Stimulated activated CD8-positive, alpha-beta memory T cell treated with anti-CD3 and anti-CD28 coated beads, Interleukin-7, amount 100 ng/mL, for 1 hour (primary cell): Measurements from ENCODE around the gene ERAP2.
"Not testable (repeated sequence)": the region's sequence is repeated elsewhere in the genome, so short reads cannot be mapped to it uniquely, and the experiment has no call there.

Source experiments
- DNase-seq, 2 donors: peaks; one replicate each; pipeline ENCODE4 v3.0.0-alpha.2; 2020; ENCODE audit warnings: low read depth in 2 of 2

Gene ERAP2

DNA sequence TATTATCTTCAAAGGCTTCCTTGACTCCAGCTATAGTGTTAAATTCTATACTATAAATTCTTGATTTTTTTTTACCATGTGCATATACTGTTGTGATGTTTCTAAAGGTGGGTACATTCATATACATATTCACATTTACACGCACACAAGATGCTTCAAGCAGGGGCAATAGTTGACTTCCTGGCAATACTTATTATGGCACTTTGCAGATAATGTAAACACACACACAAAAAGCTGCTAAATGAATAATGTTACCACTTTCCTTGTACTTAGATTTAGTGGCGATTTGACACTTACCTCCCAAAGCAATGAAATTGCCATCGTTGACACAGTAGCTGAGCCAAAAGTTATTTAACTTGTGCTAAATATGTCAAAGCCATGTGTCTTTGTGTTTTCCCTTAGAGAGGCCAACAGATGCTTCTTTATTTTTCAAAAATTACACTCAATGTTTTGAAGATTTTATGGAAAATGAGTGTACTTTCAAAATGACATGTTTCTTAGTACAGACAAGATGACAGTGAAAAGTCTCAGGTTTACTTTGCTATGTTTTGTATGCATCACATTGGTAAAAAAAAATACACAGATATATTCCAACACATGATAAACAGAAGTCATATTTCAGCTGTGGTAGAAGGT is 12.2 kb upstream of the ERAP2 start:
- DNase-seq, result no peak

DNA sequence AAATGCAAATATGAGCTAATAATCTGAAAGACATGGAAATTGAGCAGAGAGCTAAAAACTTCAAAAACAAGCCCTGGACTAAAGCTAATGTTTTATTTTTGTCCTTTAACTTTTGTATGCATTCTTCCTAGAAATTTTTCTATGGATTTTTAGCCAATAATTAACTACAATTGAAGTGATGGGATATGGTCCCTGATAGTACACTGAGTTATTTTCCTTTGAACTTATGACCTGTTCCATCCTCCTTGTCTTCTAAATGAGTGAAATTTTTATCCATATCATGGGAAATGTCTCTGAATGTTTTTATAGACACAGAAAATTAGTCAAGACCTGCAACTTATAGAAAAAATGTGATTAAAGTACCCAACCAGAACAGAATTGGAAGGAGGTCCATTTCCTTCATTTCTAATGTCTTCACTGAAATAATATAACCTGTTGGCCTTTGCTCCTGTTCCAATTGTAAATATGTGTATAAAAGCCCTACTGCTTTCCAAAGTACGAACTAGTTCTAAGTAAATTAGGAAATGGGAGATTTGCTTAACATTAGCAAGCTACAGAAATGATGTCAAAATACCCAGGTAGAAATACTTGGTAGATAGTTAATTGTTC is 11.3 kb upstream of the ERAP2 start:
- no peak for DNase-seq

DNA sequence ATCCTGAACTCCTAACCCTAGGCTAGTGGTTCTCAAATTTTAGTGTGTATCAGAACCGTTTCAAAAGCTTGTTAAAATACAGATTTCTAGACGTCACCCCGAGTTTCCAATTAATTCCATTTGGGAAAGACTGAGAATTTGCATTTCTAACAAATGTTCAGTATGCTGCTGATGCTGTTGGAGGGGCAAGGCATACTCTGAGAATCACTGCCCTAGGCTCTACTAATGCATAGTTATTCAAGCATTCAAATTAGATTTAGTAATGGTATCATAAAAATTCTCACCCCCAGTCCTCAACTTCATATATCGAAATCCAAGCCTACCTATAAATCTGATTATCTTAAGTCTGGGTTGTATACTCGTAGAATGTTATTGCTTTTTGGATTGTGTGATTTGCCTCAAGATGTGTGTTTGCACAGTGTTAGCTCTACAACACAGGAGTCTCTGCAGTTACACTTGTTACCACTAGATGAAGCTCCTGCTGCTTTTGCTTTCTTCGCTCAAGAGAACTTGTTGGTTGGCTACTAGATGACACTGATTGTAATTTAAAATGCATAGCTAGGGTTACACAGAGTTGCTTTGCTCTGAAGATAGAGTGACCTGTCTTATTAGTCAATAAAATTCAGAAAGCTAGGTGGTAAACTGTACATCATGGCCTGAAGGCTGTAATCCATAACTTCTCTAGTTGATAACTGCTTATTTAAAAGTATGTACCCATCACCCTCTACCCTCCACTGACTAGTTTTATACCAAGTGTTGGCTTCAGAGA is 7.5 kb upstream of the ERAP2 start:
- DNase-seq, result no peak

DNA sequence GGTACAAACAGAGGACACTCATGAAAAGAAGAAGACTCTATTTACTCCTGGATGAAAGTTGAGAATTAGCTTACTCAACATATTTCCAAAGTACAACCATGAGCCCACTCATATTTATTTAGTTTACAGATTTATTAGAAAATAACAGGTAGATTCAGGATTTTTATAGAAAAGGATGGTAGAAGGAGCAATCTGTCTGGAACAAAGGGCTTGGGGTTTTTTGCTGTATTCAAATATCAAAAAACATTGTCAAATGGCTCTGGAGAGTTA is 7.0 kb upstream of the ERAP2 start:
- DNase-seq, result no peak

DNA sequence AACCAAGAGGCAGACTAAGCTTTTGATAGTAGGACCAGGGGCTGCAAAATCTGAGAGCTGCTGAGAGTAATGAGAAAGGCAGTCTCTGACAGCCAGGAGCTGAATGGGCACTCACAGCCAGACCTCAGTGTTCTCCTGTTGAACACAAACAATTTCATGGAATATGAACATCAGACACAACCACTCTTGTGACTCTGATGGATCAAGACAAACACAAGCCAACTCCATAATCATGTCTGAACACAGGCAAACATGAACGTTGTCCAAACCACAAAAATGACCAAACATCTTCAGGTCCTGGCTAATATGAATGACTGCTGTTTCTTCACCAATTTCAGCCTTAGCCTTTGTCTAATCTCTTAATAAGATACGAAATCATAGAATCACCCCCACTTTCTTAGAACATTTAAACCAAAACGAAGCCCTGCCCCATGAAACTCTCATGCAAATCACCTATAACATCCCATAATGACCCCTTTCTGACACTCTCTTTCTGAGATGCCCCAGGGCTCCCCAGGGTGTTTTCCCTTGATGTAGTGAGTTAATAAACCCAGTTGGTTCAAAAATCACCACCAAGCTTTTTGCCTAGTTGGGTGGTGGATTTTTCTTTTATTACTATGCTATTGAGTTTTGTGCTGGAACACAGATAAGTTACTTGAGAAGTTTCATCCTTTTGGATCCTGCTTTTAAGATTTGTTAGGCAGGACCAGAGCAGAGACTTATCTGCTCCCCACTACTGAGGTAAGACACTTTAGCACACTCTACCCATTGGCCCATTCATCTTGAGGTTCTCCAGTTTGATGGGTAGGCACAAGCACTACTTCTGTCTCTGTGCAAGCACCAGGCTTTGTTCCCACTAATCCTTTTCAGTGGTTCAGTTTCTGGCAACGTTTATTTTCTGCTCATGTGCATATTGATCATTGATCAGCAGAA is 5.9 kb upstream of the ERAP2 start:
- DNase-seq, result no peak

DNA sequence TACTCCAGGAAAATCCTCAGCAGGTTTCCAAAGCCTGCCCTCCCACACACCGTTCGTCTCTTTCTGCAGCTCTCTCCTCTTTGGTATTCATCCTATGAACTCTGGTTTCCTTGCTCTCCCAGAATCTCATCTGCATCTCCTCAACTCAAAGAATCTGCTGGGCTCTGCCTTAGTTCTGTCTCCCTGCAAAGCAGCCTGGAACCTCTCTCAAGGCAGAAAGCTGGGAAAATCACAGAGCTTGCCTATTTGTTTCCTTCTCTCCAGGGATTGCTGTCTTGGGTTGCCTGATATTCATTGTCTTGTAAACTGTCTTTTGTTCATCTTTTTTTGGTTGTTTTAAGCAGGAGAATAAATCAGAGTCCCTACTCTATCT is 5.3 kb upstream of the ERAP2 start:
- DNase-seq, result no peak

DNA sequence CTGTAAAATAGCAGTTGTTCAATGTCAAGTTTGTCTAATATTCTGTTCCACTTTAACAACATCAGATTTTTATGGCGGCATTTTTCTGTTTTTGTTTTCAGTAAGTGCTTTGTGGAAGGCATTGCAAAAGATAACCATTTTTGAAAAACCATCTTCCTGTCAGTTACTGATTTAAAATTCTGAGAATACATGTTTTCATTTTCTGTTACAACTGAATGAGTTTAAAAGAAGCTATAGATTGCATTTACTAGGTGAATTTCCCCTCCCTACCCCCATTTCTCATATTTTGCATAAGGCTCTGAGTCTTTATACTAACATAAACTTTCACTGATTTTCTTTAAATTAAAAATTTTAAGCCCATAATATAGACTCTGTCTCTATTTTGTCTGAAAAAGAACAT is 4.6 kb upstream of the ERAP2 start:
- no peak for DNase-seq

DNA sequence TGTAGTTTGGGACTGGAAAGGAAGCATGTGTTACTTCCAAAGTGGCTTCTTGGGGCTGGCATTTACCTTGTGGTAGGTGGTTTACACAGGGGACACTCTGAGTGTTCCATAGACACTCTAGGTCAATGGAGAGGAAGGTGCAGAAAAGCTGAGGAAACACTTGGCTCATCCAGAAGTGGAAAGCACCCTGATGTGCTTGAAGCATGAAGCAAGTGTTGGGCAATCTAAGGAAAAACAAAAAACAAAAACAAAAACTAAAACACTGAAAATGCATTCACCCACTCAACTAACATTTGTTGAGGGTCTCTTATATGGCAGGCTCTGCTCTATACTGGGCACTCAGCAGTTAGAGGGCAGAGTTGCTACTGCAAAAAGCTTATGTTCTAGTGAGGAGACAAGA is 2.9 kb upstream of the ERAP2 start:
- no peak for DNase-seq

DNA sequence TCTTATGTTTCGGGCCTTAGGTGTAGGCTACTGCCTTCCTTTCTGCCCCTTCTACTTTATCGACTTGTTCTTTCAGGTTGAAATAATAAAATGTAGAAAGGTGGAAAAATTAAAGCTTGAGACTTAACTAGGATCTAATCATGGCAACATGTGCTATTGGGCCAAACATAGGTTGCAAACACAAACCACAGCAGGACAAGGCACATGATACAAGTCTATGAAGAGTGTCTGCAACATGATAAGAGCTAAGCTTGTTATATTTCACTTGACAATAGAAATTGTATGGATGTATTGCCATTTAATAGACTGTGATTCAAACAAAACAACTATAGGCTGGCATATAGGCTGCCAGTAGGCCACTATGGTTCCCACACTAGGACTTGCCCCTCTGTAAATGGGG is 1.7 kb upstream of the ERAP2 start:
- DNase-seq, result no peak

DNA sequence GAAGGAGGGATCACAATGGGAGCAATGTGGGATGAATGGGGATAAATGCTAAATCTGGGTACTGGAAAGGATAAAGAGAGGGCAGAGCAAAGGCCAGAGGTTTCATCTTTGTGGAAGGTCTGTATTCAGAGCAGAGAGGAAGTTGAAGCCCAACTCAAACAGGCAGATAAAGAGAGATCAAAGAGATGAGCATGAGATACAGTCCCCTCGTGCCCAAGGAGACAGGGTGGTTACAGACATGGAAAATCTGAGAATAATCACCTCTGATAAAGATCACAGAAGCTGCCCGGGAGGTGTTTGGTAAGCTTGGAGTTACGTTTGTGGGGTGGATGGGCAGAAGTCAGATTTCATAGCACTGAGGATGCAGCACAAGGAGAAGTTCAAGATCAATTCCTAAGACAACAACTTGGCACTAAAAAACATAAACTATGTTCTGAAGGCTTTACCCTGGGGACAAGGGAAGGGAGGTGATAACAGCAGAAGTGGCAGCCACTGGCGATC is 459 bp upstream of the ERAP2 start:
- no peak for DNase-seq

DNA sequence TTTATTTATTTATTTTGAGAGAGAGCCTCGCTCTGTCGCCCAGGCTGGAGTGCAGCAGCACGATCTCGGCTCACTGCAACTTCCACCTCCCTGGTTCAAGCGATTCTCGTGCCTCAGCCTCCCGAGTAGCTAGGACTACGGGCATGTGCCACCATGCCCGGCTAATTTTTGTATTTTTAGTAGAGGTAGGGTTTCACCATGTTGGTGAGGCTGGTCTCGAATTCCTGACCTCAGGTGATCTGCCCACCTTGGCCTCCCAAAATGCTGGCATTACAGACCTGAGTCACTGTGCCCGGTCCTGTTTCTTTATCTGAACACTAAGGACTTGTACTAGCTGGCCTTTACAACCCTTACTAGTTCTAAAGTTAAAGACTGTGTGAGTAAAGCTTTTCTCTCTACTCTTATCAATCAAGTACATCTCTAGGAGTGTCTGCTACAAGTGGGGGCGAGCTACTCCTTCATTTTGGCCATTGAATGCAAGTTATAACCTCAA is 723 bp downstream of the ERAP2 start:
- DNase-seq, result not testable (repeated sequence)

DNA sequence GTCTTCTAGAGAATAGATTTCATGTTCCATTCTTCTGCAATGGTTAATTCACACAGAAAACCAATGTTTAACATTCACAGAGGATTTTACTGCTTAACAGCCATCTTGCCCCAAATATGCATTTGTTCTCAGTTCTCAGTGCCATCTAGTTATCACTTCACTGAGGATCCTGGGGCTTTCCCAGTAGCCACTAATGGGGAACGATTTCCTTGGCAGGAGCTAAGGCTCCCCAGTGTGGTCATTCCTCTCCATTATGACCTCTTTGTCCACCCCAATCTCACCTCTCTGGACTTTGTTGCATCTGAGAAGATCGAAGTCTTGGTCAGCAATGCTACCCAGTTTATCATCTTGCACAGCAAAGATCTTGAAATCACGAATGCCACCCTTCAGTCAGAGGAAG is 3.4 kb downstream of the ERAP2 start:
- no peak for DNase-seq

DNA sequence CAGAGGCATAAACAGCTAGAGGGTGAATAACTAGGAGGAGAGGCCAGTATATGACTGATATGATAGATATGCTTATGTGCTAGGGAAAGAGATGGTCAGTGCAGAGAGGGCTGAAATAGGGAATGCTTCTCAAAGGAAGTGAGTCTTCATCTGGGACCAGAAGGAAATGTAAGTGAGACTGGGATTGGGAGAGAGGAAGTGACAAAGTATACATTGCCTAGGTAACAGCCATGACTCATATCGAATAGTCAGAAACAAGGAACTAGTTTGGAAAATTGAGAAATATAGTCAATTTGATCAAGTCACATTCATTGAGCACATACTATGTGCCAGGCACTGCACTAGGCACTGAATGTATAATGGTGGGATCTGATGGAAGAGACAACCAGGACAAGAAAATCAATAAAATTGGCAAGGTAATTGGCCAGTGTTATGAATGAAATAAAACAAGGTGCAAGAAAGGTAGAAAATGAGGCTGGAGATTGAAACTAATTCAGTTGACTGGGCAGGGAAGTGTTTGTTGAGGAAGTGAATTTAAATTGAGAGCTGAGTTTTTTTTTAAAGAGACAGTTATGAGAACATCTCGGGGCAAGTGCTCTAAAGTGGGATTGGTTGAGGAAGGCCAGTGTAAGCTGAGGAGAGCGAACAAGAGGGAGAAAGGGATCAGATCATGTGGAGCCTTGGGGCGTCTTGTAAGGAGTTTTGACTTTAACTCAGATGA is 4.3 kb downstream of the ERAP2 start:
- no peak for DNase-seq

DNA sequence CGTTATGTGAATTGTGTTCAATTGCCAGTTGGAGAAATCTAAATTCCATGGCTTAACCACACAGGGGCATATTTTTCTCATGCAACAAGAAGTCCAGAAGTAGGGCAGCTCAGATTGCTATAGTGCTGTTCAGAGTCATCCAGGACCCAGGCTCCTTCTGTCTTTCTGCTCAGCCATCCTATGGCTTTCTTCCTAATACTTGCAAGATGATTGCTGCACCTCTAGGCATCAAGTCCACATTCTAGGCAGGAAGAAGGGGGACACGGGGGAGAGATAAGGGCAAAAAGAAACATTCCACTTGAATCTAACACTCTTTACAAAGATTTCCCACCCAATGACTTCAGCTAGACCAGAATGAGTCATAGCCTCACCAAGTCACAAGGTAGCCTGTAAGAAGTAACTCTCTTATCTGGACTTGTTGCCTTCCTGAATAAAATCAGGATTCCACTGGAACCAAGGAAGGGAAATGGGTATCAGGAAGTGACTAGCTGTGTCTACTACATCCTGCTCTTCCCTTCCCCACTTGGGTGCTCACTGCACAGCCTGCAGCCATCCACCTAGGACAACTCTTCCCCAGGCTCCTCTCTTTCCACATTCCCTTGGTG is 5.3 kb downstream of the ERAP2 start:
- no peak for DNase-seq

DNA sequence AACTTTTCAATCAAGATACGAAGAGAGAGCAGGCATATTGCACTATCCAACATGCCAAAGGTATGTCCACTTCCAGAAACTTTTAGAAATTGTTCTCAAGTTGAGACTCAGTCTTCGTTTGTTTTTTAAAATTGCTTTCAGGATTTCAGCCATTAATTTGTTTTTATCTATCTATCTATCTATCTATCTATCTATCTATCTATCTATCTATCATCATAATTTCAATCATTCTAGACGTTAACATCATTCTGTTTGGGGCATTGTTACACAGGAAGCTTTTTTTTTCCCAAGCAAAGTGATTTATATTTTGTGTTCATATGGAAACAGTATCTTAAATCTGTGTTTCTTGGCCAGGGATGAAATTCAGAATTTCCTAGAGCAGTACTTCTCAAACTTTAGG is 7.6 kb downstream of the ERAP2 start:
- no peak for DNase-seq

DNA sequence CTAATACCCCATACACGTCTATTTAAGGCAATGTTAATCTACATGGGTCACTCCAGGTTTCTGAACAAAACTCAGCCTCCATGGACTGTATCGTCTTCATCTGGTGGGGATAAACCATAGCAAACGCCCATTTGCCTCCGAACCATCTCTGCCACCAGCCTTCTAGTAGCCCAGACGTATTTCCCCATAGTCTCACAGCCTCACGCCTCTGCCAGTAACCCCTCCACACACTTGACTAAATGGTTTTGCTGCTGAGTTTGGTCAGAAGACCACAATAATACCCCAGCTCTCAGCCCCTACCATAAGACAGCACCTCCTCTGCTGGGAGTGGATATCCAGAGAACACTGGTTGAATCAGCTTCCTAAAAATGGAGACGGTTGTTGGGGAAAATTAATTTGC is 8.7 kb downstream of the ERAP2 start:
- DNase-seq, result no peak

DNA sequence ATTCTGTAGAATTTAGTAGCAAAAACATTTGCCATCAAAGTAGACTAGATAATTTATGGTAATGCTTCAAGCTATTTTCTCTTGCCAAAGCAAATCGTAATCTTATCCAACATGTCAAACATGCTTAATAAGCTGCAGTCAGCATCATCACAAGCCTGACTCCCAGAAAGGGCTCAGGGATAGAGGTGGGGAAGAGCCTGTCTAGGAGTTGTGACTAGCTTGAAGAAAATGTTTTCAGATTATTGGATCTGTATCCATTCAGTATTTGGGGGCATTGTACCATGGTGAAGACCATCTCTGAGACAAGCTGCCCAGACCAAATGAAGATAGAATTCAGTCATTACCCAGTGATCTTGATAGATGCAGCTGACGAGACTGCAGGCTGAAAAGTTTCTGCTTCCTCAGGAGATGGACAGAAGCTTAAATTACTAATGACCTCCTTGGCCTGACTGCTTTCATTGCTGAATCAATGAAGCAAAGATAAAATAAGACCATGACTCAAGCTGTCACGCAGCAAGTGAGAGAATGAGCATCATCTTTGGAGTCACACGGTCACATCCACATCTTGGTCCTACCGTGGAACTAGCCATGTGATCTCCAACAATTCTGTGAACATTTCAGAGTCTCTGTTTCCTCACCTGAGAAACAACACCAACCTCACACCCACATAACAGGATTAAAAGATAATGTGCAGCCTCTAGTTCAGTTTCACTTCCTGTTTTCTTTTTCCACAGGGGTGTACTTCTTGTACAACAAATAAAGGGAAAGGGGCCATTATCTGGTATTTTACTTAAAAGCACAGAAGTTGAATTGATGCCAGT is 9.4 kb downstream of the ERAP2 start:
- DNase-seq, result no peak

DNA sequence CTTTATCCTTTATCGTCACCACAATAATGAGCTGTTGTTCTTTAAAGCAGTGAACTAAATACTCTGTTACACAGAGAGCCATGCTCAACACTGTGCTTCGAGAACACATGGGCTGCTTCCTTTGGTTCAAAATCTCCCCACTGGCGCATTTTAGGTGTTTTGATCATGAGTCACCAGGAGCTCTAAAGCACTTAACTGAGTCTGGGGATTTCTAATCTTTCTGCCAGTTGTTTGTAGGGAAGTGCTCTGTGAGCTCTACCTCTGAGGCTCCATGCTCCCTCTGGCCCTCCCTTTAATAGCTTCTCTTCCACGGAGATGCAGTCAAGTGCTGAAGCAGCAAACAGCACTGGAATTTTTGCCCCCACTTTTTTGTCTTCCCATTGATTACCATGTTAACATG is 17.0 kb downstream of the ERAP2 start:
- DNase-seq, result no peak

DNA sequence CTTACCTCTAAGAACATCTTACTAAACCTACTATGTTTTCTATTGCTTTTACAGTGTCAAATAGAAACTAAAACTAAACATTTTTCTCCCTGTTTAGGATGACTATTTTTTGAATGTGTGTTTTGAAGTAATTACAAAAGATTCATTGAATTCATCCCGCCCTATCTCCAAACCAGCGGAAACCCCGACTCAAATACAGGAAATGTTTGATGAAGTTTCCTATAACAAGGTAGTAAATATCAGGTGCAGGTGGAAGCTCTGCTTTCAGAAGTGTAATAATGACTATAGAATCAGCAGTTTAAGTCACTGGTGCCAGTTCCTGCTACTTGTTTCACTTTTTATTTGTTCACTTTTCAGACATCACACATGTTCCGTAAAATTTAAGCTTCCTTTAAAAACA is 20.0 kb downstream of the ERAP2 start:
- DNase-seq, result no peak

DNA sequence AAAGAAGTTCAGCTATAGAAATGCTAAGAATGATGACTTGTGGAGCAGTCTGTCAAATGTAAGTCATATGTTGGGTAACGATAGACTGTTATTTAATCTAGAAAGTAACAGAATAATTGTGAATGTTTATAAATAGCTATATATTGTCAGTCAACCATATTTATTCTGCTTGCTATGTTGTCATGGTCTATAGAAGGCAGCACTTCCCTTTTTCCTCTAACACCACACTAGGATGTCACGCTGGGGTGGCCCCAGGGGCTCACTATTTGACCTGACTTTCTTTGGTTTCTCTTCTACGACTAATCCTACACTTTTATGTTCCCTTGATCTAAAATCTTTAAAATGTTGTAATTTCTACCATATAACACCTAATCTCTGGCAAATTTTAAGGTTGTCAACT is 20.5 kb downstream of the ERAP2 start:
- DNase-seq, result no peak
